Esophagus mucosa (tissue), 1 donor: ENCODE measurements around the gene CCDC87. TPM values are rescaled to one million over a fixed set of nuclear protein-coding genes. Genes with fewer than 3 reads are reported as not detected.
"Not testable (repeated sequence)": the region's sequence is repeated elsewhere in the genome, so short reads cannot be mapped to it uniquely, and the experiment has no call there.

Experiments used
- ATAC-seq: fragments of 200-7000 bp; cut with Tn5 transposase; one replicate; pipeline ENCODE4 v1.9.1; 2020
- total RNA-seq: library from RNA; stranded (reverse); gene quantifications from one replicate; pipeline ENCODE4 v1.2.4, GENCODE V29; 2023
- donor health status: DM: yes; HTN: yes; CAD: no.

The CCDC87 gene, protein sequence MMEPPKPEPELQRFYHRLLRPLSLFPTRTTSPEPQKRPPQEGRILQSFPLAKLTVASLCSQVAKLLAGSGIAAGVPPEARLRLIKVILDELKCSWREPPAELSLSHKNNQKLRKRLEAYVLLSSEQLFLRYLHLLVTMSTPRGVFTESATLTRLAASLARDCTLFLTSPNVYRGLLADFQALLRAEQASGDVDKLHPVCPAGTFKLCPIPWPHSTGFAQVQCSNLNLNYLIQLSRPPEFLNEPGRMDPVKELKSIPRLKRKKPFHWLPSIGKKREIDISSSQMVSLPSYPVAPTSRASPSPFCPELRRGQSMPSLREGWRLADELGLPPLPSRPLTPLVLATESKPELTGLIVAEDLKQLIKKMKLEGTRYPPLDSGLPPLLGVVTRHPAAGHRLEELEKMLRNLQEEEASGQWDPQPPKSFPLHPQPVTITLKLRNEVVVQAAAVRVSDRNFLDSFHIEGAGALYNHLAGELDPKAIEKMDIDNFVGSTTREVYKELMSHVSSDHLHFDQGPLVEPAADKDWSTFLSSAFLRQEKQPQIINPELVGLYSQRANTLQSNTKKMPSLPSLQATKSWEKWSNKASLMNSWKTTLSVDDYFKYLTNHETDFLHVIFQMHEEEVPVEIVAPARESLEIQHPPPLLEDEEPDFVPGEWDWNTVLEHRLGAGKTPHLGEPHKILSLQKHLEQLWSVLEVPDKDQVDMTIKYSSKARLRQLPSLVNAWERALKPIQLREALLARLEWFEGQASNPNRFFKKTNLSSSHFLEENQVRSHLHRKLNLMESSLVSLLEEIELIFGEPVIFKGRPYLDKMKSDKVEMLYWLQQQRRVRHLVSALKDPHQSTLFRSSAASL
- total RNA-seq, result 0.16 TPM

GRCh38 chr11:66592457-66593302 lies at the start of gene CCDC87, which contains the start of gene CCS:
Gene CCDC87, minus strand, starts transcription at chr11:66593063. Its CDS starts 48 bp downstream, at chr11:66593015.
Gene CCS, plus strand, starts transcription at chr11:66593185. Its CDS starts 77 bp downstream, at chr11:66593262.
- peak; percentile 98 for ATAC-seq

DNA sequence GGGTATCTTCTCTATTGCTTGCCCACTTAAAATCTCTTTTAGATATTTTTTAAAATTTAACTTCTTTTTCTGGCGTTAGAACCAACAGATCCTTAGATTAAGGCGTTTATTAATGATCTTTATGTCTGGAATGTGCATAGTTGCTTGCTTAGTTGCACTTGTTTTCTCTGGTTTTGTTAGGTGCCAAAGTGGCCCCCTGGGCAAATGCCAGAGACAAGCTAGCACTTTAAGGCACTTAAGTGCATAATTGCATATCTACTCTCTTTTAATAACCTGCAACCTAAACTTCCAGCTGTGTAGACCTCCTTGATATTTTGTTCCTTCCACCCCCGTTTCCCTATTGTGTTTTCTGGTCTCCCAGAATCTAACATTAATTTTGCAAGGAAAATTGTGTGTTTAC lies 49.0 kb upstream of the CCDC87 start:
- no peak for ATAC-seq

- ATAC-seq, result not testable (repeated sequence)
These were observed 47.0 kb upstream of the CCDC87 start for GRCh38 chr11:66639814-66640340.

- no peak for ATAC-seq
These were observed 46.4 kb upstream of the CCDC87 start for GRCh38 chr11:66639066-66639813.

DNA sequence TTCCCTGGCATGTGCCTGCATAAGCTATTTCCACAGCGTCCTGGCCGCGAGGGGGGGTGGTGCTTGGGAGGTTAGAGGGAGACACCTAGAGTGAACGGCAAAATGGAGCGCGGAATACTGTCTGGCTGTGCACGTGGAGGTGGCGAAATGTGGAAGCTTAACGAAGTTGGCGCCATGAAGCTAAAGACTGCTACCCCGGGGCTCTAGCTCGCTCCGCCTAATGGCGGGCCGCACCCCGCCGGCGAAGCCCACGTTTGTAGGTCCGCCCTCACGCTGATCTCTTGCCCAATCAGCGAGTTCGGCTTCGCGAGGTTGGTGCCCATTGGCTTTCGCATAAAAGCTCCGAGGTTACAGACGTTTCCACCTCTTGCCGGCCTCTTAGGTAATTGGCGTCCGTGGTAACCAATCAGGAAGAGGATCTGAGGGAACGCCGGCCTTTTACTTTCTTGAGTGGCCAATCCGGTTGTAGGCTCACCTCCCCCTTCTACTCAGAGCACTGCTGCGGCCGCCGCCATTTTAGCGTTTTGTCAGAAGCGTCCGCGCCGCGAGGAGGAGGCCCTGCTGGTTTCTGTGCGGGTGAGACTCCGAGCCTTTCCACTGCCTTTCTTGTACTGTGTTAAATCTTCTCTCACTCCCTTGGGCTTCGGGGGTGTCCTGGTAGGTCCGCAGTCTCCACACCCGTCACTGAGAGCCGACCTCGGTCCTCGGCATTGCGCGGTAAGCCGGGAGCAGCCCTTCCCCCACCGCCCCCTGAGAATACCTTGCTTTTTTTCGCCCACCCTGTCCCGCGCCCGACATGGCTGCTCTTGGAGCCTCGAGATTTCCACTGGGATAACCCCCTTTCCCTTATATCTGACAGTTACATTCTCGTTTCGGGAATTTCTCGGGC lies 45.6 kb upstream of the CCDC87 start, which contains the start of gene RBM4:
RBM4 (plus strand) TSS at position 527 of the 889 bp plus-strand sequence. CDS start 1,009 bp downstream, outside the sequence.
- ATAC-seq, result peak; percentile 97

GRCh38 chr11:66637557-66638176 lies 44.8 kb upstream of the CCDC87 start:
- ATAC-seq, result no peak

DNA sequence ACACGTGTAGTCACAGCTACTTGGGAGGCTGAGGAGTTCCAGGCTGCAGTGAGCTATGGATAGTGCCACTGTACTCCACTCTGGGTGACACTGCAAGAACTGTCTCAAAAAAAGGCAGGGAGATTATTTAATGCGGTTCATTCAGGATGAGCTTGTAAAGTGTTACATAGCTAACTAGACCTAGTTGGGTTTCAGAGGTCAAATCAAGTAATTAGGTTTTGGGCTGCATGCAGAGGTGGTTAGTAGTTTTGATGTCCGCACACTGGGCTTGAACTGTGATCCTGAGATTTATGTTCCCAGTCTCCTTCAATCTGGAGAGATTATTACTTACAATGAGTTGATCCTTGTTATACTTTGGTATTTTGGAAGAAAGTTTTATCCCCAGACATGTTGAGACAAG lies 43.5 kb upstream of the CCDC87 start:
- ATAC-seq, result no peak

GRCh38 chr11:66632952-66633351 lies 40.1 kb upstream of the CCDC87 start:
- ATAC-seq, result no peak

- no peak for ATAC-seq
These were observed 39.0 kb upstream of the CCDC87 start for GRCh38 chr11:66631883-66632282.

- ATAC-seq, result no peak
These were observed 36.5 kb upstream of the CCDC87 start for GRCh38 chr11:66629356-66629755.

DNA sequence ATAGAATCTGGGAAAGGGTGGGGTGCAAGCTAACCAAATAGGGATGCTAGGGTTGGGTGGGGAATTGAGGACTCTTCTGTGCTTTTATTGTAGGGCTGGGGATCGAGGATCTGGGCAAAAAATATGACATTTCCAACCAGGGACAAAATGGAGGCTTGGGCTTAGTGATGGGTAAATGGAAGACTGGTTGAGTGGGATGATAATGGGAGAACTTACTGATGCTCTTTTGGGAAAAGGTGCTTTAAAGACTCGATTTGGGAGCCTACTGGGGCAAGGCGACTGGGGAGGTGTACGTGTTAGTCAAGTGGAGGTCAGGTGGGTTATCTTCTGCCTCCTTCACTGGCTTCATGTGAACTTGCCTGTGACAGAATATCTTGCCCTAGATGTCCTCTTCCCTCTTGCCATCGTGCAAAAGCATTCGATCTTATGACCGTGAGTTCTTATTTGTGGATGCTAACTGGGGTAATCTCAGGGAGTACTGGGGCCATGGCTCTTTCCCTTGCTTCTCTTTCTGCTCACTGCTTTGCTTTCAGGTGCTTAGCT lies 35.3 kb upstream of the CCDC87 start:
- ATAC-seq, result no peak

DNA sequence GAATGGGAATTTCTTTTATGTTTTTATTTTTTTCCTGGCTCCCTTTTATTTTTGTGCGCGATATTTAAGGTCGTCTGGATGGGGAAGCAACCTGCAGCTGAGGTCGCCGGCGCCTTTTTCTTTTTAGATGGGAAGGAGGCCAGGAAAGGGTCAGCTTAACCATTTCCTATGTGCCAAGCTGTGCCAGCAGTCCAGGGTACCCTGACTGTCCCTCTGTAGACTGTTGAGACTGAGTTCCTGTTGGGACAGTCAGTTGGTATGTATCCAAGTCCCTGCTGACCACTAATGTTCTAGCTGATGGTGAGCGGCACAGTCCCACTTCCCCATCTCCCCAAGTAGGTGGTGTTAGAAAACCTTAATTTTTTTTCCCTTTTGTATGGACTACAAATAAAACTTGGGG lies 34.1 kb upstream of the CCDC87 start:
- no peak for ATAC-seq

- ATAC-seq, result no peak
These were observed 33.5 kb upstream of the CCDC87 start for GRCh38 chr11:66626382-66626781.

- peak; percentile 9 for ATAC-seq
These were observed 32.9 kb upstream of the CCDC87 start for GRCh38 chr11:66625752-66626149.

- ATAC-seq, result peak; percentile 10
These were observed 32.3 kb upstream of the CCDC87 start for GRCh38 chr11:66625041-66625751.

GRCh38 chr11:66624450-66624849 lies 31.6 kb upstream of the CCDC87 start:
- no peak for ATAC-seq

DNA sequence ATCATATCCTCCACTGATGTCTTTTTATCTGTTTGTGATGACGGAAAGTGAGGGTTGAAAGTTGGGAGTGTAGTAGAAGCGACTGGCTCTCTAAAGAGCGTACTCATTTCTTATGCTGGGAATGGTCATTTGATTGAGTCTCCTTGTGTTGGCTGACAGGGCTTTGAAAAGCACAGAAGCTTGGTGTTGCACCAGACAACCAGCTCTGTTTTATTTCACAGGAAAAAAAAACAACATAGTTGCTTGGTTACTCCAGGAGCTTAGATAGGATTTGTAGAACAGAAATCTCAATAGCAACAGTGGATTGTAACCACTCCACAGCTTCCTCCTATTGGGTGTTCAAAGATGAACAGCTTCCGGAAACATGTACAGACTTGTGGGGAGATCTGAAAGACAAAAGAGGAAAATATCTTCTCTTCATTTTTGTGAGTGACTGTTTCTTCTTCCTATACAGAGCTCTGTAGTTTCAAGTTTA lies 26.3 kb upstream of the CCDC87 start:
- peak; percentile 47 for ATAC-seq

DNA sequence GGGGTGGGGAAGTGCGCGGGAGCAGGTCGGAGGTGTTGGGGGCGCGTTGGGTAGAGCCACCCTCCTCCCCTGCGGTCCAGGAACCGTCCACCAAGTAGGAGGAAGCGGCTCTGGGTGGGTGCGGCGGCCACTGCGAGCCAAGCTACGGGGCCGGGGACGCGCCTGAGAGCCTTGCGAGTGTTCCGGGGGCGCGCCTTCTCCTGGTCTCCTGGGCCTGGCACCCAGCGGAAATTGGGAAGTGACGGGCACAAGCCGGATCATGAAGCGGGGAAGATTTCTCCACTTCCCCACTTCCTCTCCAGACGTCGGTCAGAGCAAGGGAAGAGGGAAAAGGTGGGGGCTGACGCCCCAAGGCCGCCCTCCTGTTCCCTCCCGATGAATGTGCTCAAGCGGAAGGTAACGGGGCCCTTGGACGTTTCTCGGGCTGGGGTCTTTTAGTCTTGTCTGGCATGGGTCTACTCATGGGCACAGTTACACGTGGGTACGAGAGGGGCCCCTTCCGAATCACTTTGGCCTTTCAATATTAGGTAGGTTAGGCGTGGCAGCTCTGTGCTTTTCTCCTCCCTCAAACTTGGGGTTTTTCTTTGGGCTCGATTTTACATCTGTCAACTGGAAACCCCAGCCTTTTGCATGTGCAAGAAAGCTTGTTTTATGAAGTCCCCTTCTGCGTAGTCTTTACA lies 24.4 kb upstream of the CCDC87 start:
- ATAC-seq, result no peak
